IPS DF 6.9 (cell line): ENCODE data around the gene EDA.

Source experiments
- DNase-seq: peaks from one replicate; pipeline ENCODE4 v3.0.0-alpha.2; 2013; ENCODE audit warnings: low read depth, low spot score
- H3K27ac ChIP-seq: one replicate; pipeline ENCODE4 v1.5.1; 2013; ENCODE audit warnings: low read length, control low read depth
- H3K27me3 ChIP-seq: 2 replicates; pipeline ENCODE4 v1.6.1; 2013; ENCODE audit warnings: mild to moderate bottlenecking, low read length; ENCODE audit not compliant: control insufficient read depth, insufficient read depth
- H3K36me3 ChIP-seq: 2 replicates; pipeline ENCODE4 v1.6.1; 2013; ENCODE audit warnings: low read length; ENCODE audit not compliant: control insufficient read depth, insufficient read depth
- H3K4me1 ChIP-seq: 2 replicates; pipeline ENCODE4 v1.6.1; 2013; ENCODE audit warnings: low read length; ENCODE audit not compliant: control insufficient read depth, insufficient read depth
- H3K4me3 ChIP-seq: 2 replicates; pipeline ENCODE4 v1.5.1; 2013; ENCODE audit warnings: mild to moderate bottlenecking, low read length
- H3K9me3 ChIP-seq: 2 replicates; pipeline ENCODE4 v1.6.1; 2013; ENCODE audit warnings: low read length, inconsistent platforms; ENCODE audit not compliant: control insufficient read depth, insufficient read depth
- WGBS: extraction: QIAGEN DNeasy Blood & Tissue Kit; methylation state at CpG from one replicate; pipeline ENCODE4 v1.1.7; 2013; ENCODE audit warnings: mixed read lengths, missing lambda C conversion rate; ENCODE audit not compliant: insufficient read length, insufficient coverage; 5-methylcytosine and 5-hydroxymethylcytosine counted together

EDA gene

DNA sequence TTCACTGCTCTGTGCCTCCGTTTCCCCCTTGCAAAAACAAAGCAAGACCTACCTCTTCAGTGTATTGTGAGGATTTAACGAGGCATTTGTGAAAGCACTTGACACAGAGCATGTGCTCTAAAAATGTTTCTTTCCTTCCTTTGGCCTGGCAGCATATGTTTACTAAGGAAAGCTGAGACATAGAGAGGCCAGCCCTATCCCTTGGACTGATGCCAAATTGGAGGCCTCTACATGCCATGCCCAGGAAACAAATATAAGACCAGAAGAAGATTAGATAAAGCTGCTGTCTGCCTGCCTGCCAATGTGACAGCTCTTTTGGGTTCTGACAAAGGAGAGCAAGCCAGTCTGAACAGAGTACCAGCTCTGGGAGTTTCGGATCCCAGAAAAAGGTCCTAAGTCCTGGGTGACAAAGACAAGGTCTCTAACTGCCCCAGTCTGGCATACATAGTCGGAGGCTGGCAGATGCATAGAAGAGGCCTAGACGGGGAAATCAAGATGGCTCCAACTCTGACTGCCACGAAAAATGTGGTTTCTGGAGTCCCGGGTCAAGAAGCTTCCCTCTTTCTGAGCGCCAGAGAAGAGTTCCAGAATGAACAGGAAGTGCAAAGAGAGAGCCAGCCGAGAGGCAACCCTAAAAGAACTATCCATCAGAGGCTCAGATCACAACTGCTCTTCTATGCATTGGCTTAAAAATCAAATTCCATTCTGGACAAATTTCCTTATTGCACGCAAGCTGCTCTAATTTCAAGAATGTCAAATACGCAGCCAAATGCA lies 472.1 kb downstream of the EDA start:
- H3K4me3 ChIP-seq: no peak overlapping the region
- H3K36me3 ChIP-seq: no peaks in the 10 kb centered on the region
- H3K4me1 ChIP-seq: no peaks in the 10 kb centered on the region
- DNase-seq: no peak
- H3K27me3 ChIP-seq: no peaks in the 10 kb centered on the region
- H3K27ac ChIP-seq: no peak overlapping the region
- H3K9me3 ChIP-seq: no peaks in the 10 kb centered on the region
- no CpG with 5 or more reads among the region's 11 CpGs for WGBS

DNA sequence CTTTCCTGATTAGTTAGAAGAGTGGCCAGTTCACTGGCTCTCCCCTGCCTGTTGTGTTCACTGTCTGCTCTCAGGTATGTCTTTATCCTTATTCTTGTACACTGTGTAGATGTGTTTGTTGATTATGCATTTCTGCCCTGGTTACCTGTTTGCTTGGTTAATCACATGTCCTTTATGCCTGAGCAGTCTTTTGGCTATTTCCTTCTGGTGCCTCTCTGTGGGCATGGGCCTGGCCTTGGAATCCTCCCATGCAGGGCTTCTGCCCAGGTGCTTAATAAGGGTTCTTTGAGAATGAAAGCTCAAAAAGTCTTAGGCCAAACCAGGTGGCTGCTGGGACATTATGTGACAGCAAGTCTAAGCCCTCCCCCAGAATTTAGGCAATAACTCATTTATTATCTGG lies 472.8 kb downstream of the EDA start:
- Histone ChIP-seq H3K27ac (no peak overlapping the region), H3K36me3 (no peaks in the 10 kb centered on the region), H3K27me3 (no peaks in the 10 kb centered on the region), H3K4me3 (no peak overlapping the region), H3K4me1 (no peaks in the 10 kb centered on the region), H3K9me3 (no peaks in the 10 kb centered on the region)
- DNase-seq: no peak
